Sigmoid colon (tissue), 7 donors: ENCODE measurements around the gene WASHC4. TPM values are rescaled to one million over a fixed set of nuclear protein-coding genes. Genes with fewer than 3 reads are reported as not detected.

ENCODE experiments used
- DNase-seq: peaks from one replicate; pipeline ENCODE4 v3.0.0-alpha.2; 2019
- H3K27ac ChIP-seq, 4 donors: fragments of 200-600 bp; sonication (generic); one replicate each; pipeline ENCODE4 v1.5.1; 2016 to 2019; ENCODE audit warnings: mild to moderate bottlenecking in 1 of 4
- H3K27me3 ChIP-seq, 3 donors: fragments of 200-600 bp; sonication (generic); one replicate each; pipeline ENCODE4 v1.5.1; 2019; ENCODE audit warnings: mild to moderate bottlenecking in 1 of 3
- H3K36me3 ChIP-seq, 4 donors: fragments of 200-600 bp; sonication (generic); one replicate each; pipeline ENCODE4 v1.5.1; 2016 to 2019
- H3K4me1 ChIP-seq, 4 donors: fragments of 200-600 bp; sonication (generic); one replicate each; pipeline ENCODE4 v1.5.1; 2017 to 2019
- H3K4me3 ChIP-seq, 4 donors: fragments of 200-600 bp; sonication (generic); one replicate each; pipeline ENCODE4 v1.5.1; 2017 to 2019; ENCODE audit warnings: mild to moderate bottlenecking in 2 of 4, moderate library complexity in 1 of 4
- H3K9me3 ChIP-seq, 4 donors: fragments of 200-600 bp in 3 of 4; sonication (generic) in 3 of 4; one replicate each; pipeline versions ENCODE4 v1.5.1 to v1.6.1; 2013 to 2019
- CTCF ChIP-seq, 4 experiments: fragments of 450-650 bp in 3 of 4; fragments of 200-600 bp in 1 of 4; IDR thresholded peaks; one replicate each; pipeline ENCODE4 v1.5.1; 2016 to 2019; ENCODE audit warnings: antibody characterized with exemption in 4 of 4, mild to moderate bottlenecking in 3 of 4, moderate library complexity in 2 of 4
- EP300 ChIP-seq, 4 donors: sonication (generic); formaldehyde crosslinking; IDR thresholded peaks; one replicate each; pipeline ENCODE4 v1.6.1; 2017; ENCODE audit warnings: antibody characterized with exemption in 4 of 4
- POLR2A ChIP-seq, 2 donors: fragments of 450-650 bp; IDR thresholded peaks; one replicate each; pipeline ENCODE4 v1.6.1; 2016; ENCODE audit warnings: antibody characterized with exemption in 2 of 2, mild to moderate bottlenecking in 2 of 2, moderate library complexity in 2 of 2
- POLR2AphosphoS5 ChIP-seq, 4 donors: sonication (generic); formaldehyde crosslinking; IDR thresholded peaks; one replicate each; pipeline ENCODE4 v1.6.1; 2017; ENCODE audit warnings: antibody characterized with exemption in 4 of 4
- WGBS, 2 donors: extraction: QIAGEN DNeasy Blood & Tissue Kit; methylation state at CpG; one replicate each; pipeline ENCODE4 v1.1.7; 2013; 5-methylcytosine and 5-hydroxymethylcytosine counted together
- intact Hi-C: fragments of 100-400 bp; cut with DNase I; formaldehyde crosslinking; loops from one replicate; pipeline ENCODE4 v1.15.1; 2023
- polyA plus RNA-seq, 3 donors: library from polyadenylated mRNA; stranded (reverse); fragments of 200-250 nt; gene quantifications; one replicate each; pipeline ENCODE4 v1.2.3, GENCODE V29; 2013
- total RNA-seq, 4 donors: library from RNA; depleted of rRNA; stranded (reverse); fragments of >200 nt; gene quantifications; one replicate each; pipeline ENCODE4 v1.1.0, GENCODE V29; 2016
- donor health status: healthy with polysubstance abuse.
- donor health status: Bipolar disorder and iron deficiency.
- donor health status: healthy.

Gene WASHC4
- total and polyA plus RNA-seq, 7 donors = 9.6 to 64.3 (median 43.3) TPM

GRCh38 chr12:105067511-105068031 lies 40.0 kb upstream of the WASHC4 start:
- intact Hi-C loops = no loop called here
- no peak for DNase-seq
- Histone ChIP-seq H3K4me3 (no peak overlapping the region), H3K4me1 (no peaks in the 10 kb centered on the region), H3K9me3 (no peaks in the 10 kb centered on the region), H3K27me3 (no peaks in the 10 kb centered on the region), H3K27ac (no peak overlapping the region), H3K36me3 (peaks cover 0 to 29% (median 1%) of the 10 kb centered on the region in 4 donors)
- TF ChIP-seq CTCF (IDR thresholded peaks at IDR 0.05) (no peak), POLR2A (IDR thresholded peaks at IDR 0.05) (no peak), EP300 (IDR thresholded peaks at IDR 0.05) (no peak), POLR2AphosphoS5 (IDR thresholded peaks at IDR 0.05) (no peak)
- WGBS, 2 donors = 61 to 70% methylated on average over 6 of the region's 6 CpGs

GRCh38 chr12:105069936-105070702 lies 37.4 kb upstream of the WASHC4 start:
- DNase-seq = no peak
- H3K9me3 ChIP-seq = no peaks in the 10 kb centered on the region
- WGBS, 2 donors = 35 to 65% methylated on average over 4 of the region's 4 CpGs
- no peak overlapping the region for H3K27ac ChIP-seq
- H3K27me3 ChIP-seq = no peaks in the 10 kb centered on the region
- peaks cover 0 to 30% (median 1%) of the 10 kb centered on the region in 4 donors for H3K36me3 ChIP-seq
- no peaks in the 10 kb centered on the region for H3K4me1 ChIP-seq
- TF ChIP-seq POLR2A (IDR thresholded peaks at IDR 0.05) (no peak), EP300 (IDR thresholded peaks at IDR 0.05) (no peak), CTCF (IDR thresholded peaks at IDR 0.05) (no peak), POLR2AphosphoS5 (IDR thresholded peaks at IDR 0.05) (no peak)
- no peak overlapping the region for H3K4me3 ChIP-seq
- intact Hi-C loops = no loop called here

GRCh38 chr12:105071981-105072380 lies 35.5 kb upstream of the WASHC4 start:
- Histone ChIP-seq H3K4me3 (no peak overlapping the region), H3K27ac (no peak overlapping the region), H3K4me1 (no peaks in the 10 kb centered on the region), H3K36me3 (peaks cover 0 to 30% (median 1%) of the 10 kb centered on the region in 4 donors), H3K9me3 (no peaks in the 10 kb centered on the region), H3K27me3 (no peaks in the 10 kb centered on the region)
- no peak for DNase-seq
- 96 to 99% methylated on average over 3 of the region's 3 CpGs for WGBS, 2 donors
- intact Hi-C loops = no loop called here
- TF ChIP-seq POLR2A (IDR thresholded peaks at IDR 0.05) (no peak), POLR2AphosphoS5 (IDR thresholded peaks at IDR 0.05) (no peak), CTCF (IDR thresholded peaks at IDR 0.05) (no peak), EP300 (IDR thresholded peaks at IDR 0.05) (no peak)

GRCh38 chr12:105072888-105073488 lies 34.5 kb upstream of the WASHC4 start:
- Histone ChIP-seq H3K4me1 (no peaks in the 10 kb centered on the region), H3K4me3 (no peak overlapping the region), H3K27me3 (no peaks in the 10 kb centered on the region), H3K27ac (no peak overlapping the region), H3K9me3 (no peaks in the 10 kb centered on the region), H3K36me3 (peaks cover 0 to 26% (median 1%) of the 10 kb centered on the region in 4 donors)
- 89 to 91% methylated on average over 6 of the region's 6 CpGs for WGBS, 2 donors
- TF ChIP-seq POLR2AphosphoS5 (IDR thresholded peaks at IDR 0.05) (no peak), POLR2A (IDR thresholded peaks at IDR 0.05) (no peak), CTCF (IDR thresholded peaks at IDR 0.05) (no peak), EP300 (IDR thresholded peaks at IDR 0.05) (no peak)
- DNase-seq = no peak
- intact Hi-C loops = no loop called here
